GM23338 (cell line): ENCODE measurements around the gene SELENOT. TPM values are rescaled to one million over a fixed set of nuclear protein-coding genes. Genes with fewer than 3 reads are reported as not detected.

ENCODE experiments used
- ATAC-seq: fragments of 200-7000 bp; cut with Tn5 transposase; 3 replicates; pipeline ENCODE4 v1.9.1; 2020
- DNase-seq: peaks from one replicate; pipeline ENCODE4 v3.0.0-alpha.2; 2015; ENCODE audit warnings: low spot score
- H2AFZ ChIP-seq: fragments of 200-600 bp; sonication (generic); 2 replicates; pipeline ENCODE4 v1.8.0; 2016; ENCODE audit warnings: antibody characterized with exemption, mild to moderate bottlenecking, moderate library complexity
- H3F3A ChIP-seq: fragments of 200-600 bp; sonication (generic); replicated peaks from 2 replicates; pipeline ENCODE4 v1.8.0; 2017; ENCODE audit warnings: antibody characterized with exemption, mixed run types, low read depth
- H3K27ac ChIP-seq: fragments of 200-600 bp; sonication (generic); 2 replicates; pipeline ENCODE4 v1.6.1; 2016; ENCODE audit warnings: low read depth
- H3K27me3 ChIP-seq: fragments of 200-600 bp; sonication (generic); 2 replicates; pipeline ENCODE4 v1.8.0; 2016; ENCODE audit warnings: mild to moderate bottlenecking, mixed run types, moderate library complexity; ENCODE audit not compliant: insufficient read depth
- H3K36me3 ChIP-seq: fragments of 200-600 bp; sonication (generic); 2 replicates; pipeline ENCODE4 v1.8.0; 2016; ENCODE audit warnings: mild to moderate bottlenecking; ENCODE audit not compliant: insufficient read depth
- H3K4me1 ChIP-seq: fragments of 200-600 bp; sonication (generic); 2 replicates; pipeline ENCODE4 v1.8.0; 2016; ENCODE audit warnings: mild to moderate bottlenecking, moderate library complexity; ENCODE audit not compliant: insufficient read depth
- H3K4me2 ChIP-seq: fragments of 200-600 bp; sonication (generic); 2 replicates; pipeline ENCODE4 v1.7.1; 2017; ENCODE audit warnings: mixed run types
- H3K4me3 ChIP-seq: fragments of 200-600 bp; sonication (generic); 2 replicates; pipeline ENCODE4 v1.6.1; 2016; ENCODE audit warnings: mixed run types
- H3K79me2 ChIP-seq: fragments of 200-600 bp; sonication (generic); replicated peaks from 2 replicates; pipeline ENCODE4 v1.8.0; 2017; ENCODE audit warnings: mild to moderate bottlenecking; ENCODE audit not compliant: insufficient read depth
- H3K9me2 ChIP-seq: fragments of 200-600 bp; sonication (generic); 2 replicates; pipeline ENCODE4 v1.8.0; 2017; ENCODE audit not compliant: insufficient read depth
- H4K20me1 ChIP-seq: fragments of 200-600 bp; sonication (generic); replicated peaks from 2 replicates; pipeline ENCODE4 v1.8.0; 2017; ENCODE audit warnings: mild to moderate bottlenecking; ENCODE audit not compliant: insufficient read depth
- H3K27ac Mint-ChIP-seq: 2 replicates; pipeline ENCODE4 v1.8.0; 2020; ENCODE audit warnings: inconsistent platforms, mild to moderate bottlenecking, moderate library complexity, mixed read lengths
- H3K27me3 Mint-ChIP-seq: 3 replicates; pipeline ENCODE4 v1.8.0; 2022; ENCODE audit warnings: low read depth, mild to moderate bottlenecking, moderate library complexity, mixed read lengths, inconsistent platforms; ENCODE audit not compliant: insufficient read depth, poor library complexity
- H3K36me3 Mint-ChIP-seq: 3 replicates; pipeline ENCODE4 v1.8.0; 2021; ENCODE audit warnings: low read depth, mild to moderate bottlenecking, inconsistent platforms, moderate library complexity, mixed read lengths
- H3K4me1 Mint-ChIP-seq: 3 replicates; pipeline ENCODE4 v1.8.0; 2020; ENCODE audit warnings: mild to moderate bottlenecking, inconsistent platforms, mixed read lengths
- H3K4me3 Mint-ChIP-seq: 3 replicates; pipeline ENCODE4 v1.8.0; 2021; ENCODE audit warnings: moderate library complexity, mild to moderate bottlenecking, inconsistent platforms, mixed read lengths
- H3K9me3 Mint-ChIP-seq: 3 replicates; pipeline ENCODE4 v1.8.0; 2020; ENCODE audit warnings: moderate library complexity, mild to moderate bottlenecking, inconsistent platforms, mixed read lengths
- CTCF ChIP-seq, 2 experiments: fragments of 200-600 bp in 1 of 2; sonication (generic) in 1 of 2; conservative IDR thresholded peaks; 2 replicates each; pipeline versions ENCODE4 v1.5.1 to v1.6.1; 2016 to 2017; ENCODE audit warnings: antibody characterized with exemption in 2 of 2, low read depth in 2 of 2, mild to moderate bottlenecking in 2 of 2, moderate library complexity in 1 of 2
- EZH2 ChIP-seq: fragments of 200-600 bp; sonication (generic); IDR thresholded peaks from one replicate; pipeline ENCODE4 v1.8.0; 2017; ENCODE audit warnings: antibody characterized with exemption, mild to moderate bottlenecking, low read depth; ENCODE audit not compliant: unreplicated experiment
- EZH2phosphoT487 ChIP-seq: fragments of 200-600 bp; sonication (generic); IDR thresholded peaks from one replicate; pipeline ENCODE4 v1.8.1; 2018; ENCODE audit warnings: antibody characterized with exemption; ENCODE audit not compliant: unreplicated experiment
- NANOG ChIP-seq: IDR thresholded peaks from 2 replicates; pipeline ENCODE4 v1.6.1; 2016; ENCODE audit warnings: antibody characterized with exemption, borderline replicate concordance
- POLR2AphosphoS5 ChIP-seq: IDR thresholded peaks from 2 replicates; pipeline ENCODE4 v1.6.1; 2016; ENCODE audit warnings: antibody characterized with exemption, low read depth
- REST ChIP-seq: IDR thresholded peaks from one replicate; pipeline ENCODE4 v1.6.1; 2018; ENCODE audit warnings: antibody characterized with exemption; ENCODE audit not compliant: unreplicated experiment
- STAT1 ChIP-seq: IDR thresholded peaks from one replicate; pipeline ENCODE4 v1.6.1; 2016; ENCODE audit warnings: antibody characterized with exemption; ENCODE audit not compliant: unreplicated experiment
- ZNF114 ChIP-seq: fragments of 250-450 bp; sonication (Bioruptor Pico); IDR thresholded peaks from 2 replicates; pipeline ENCODE4 v1.5.0; 2020; ENCODE audit warnings: mild to moderate bottlenecking, moderate library complexity
- ZNF331 ChIP-seq: fragments of 250-450 bp; sonication (Bioruptor Pico); IDR thresholded peaks from 2 replicates; pipeline ENCODE4 v1.5.0; 2020; ENCODE audit warnings: low read depth, mild to moderate bottlenecking, moderate library complexity
- ZNF462 ChIP-seq: fragments of 250-450 bp; sonication (Bioruptor Pico); IDR thresholded peaks from 2 replicates; pipeline ENCODE4 v1.5.0; 2020; ENCODE audit warnings: mild to moderate bottlenecking, moderate library complexity
- polyA plus RNA-seq: library from polyadenylated mRNA; unstranded; fragments of >200 nt; fragmentation: Nextera tagmentation; extraction: Ambion mirVana; gene quantifications from 2 replicates; pipeline ENCODE4 v1.2.1, GENCODE V29; 2016
- total RNA-seq: library from RNA; depleted of rRNA; stranded (reverse); fragments of >200 nt; shearing (Covaris generic); gene quantifications from 2 replicates; pipeline ENCODE4 v1.2.3, GENCODE V29; 2014

The SELENOT gene
- total and polyA plus RNA-seq, 2 experiments from 2014 or later, result 56.1 to 61.3 TPM

- TF ChIP-seq REST (no peak), EZH2 (no peak)
Measured at GRCh38 chr3:150636258-150636657, 33.1 kb downstream of the SELENOT start (continued).

- H3K79me2 ChIP-seq, result no peaks in the 10 kb centered on the region
- Mint-ChIP-seq H3K4me1 (peaks cover 13% of the 10 kb centered on the region), H3K4me3 (no peak overlapping the region), H3K36me3 (no peaks in the 10 kb centered on the region), H3K9me3 (no peaks in the 10 kb centered on the region), H3K27me3 (peaks cover 4% of the 10 kb centered on the region), H3K27ac (no peak overlapping the region)
- no peak overlapping the region for H3K27ac ChIP-seq
- no peaks in the 10 kb centered on the region for H3K9me2 ChIP-seq
- H3K4me1 ChIP-seq, result peaks cover 14% of the 10 kb centered on the region
- no peaks in the 10 kb centered on the region for H3K36me3 ChIP-seq
- H3F3A ChIP-seq, result no peaks in the 10 kb centered on the region
- peak overlapping the region; percentile 57; the same call in 1 of the 2 replicates for H2AFZ ChIP-seq
- H3K27me3 ChIP-seq, result no peaks in the 10 kb centered on the region
- no peak for DNase-seq
- H3K4me3 ChIP-seq, result no peak overlapping the region
- ATAC-seq, result no peak
- no peak overlapping the region for H3K4me2 ChIP-seq
- H4K20me1 ChIP-seq, result no peaks in the 10 kb centered on the region
- TF ChIP-seq ZNF114, result no peak
- TF ChIP-seq ZNF462 (CRISPR knock-in tag), result no peak
- TF ChIP-seq EZH2, result no peak
- no peak for TF ChIP-seq NANOG
- no peak for TF ChIP-seq EZH2phosphoT487
- no peak for TF ChIP-seq POLR2AphosphoS5
- no peak for TF ChIP-seq REST
- TF ChIP-seq ZNF331, result no peak
- no peak for TF ChIP-seq CTCF (conservative IDR thresholded peaks at IDR 0.05; ENCODE audit: low read depth in 2 of 2)
- TF ChIP-seq STAT1, result no peak
Measured at GRCh38 chr3:150639262-150639661, 36.1 kb downstream of the SELENOT start.
